ACC112 (cell line): Measurements from ENCODE around the gene GORAB.

Source experiments
- H2AFZ ChIP-seq: fragments of 200-600 bp; sonication (generic); one replicate; pipeline ENCODE4 v1.6.0; 2017; ENCODE audit warnings: antibody characterized with exemption, low read length; ENCODE audit not compliant: unreplicated experiment
- H3K27ac ChIP-seq: fragments of 200-600 bp; sonication (generic); 2 replicates; pipeline ENCODE4 v1.5.1; 2014; ENCODE audit warnings: low read depth, mild to moderate bottlenecking, antibody characterized with exemption, low read length, moderate library complexity
- H3K27me3 ChIP-seq: fragments of 200-600 bp; sonication (generic); 2 replicates; pipeline ENCODE4 v1.6.1; 2014; ENCODE audit warnings: mild to moderate bottlenecking, antibody characterized with exemption, low read length, moderate library complexity, mixed read lengths; ENCODE audit not compliant: insufficient read depth
- H3K36me3 ChIP-seq: fragments of 200-600 bp; sonication (generic); 2 replicates; pipeline ENCODE4 v1.6.1; 2016; ENCODE audit warnings: mild to moderate bottlenecking, antibody characterized with exemption, low read length, moderate library complexity, mixed read lengths; ENCODE audit not compliant: insufficient read depth
- H3K4me1 ChIP-seq: fragments of 200-600 bp; sonication (generic); one replicate; pipeline ENCODE4 v1.6.1; 2016; ENCODE audit warnings: low read length, mixed read lengths; ENCODE audit not compliant: insufficient read depth, unreplicated experiment, control insufficient read depth
- H3K4me3 ChIP-seq: fragments of 200-600 bp; sonication (generic); 2 replicates; pipeline ENCODE4 v1.5.1; 2014; ENCODE audit warnings: mild to moderate bottlenecking, low read depth, low read length
- H3K79me2 ChIP-seq: fragments of 200-600 bp; sonication (generic); one replicate; pipeline ENCODE4 v1.6.0; 2016; ENCODE audit warnings: low read length; ENCODE audit not compliant: control insufficient read depth, unreplicated experiment, insufficient read depth

The GORAB gene

GRCh38 chr1:170518185-170518834 lies 13.7 kb upstream of the GORAB start:
- Histone ChIP-seq H3K36me3 (no peaks in the 10 kb centered on the region), H3K27ac (no peak overlapping the region), H3K79me2 (no peaks in the 10 kb centered on the region), H3K27me3 (no peaks in the 10 kb centered on the region), H3K4me1 (peaks cover 10% of the 10 kb centered on the region), H3K4me3 (no peak overlapping the region), H2AFZ (no peak overlapping the region)

- no peak overlapping the region for H3K4me3 ChIP-seq
- no peaks in the 10 kb centered on the region for H3K27me3 ChIP-seq
- no peak overlapping the region for H2AFZ ChIP-seq
Measured at GRCh38 chr1:170518965-170519364, 13.0 kb upstream of the GORAB start.

GRCh38 chr1:170520601-170521000 lies 11.4 kb upstream of the GORAB start:
- H3K4me1 ChIP-seq = peaks cover 10% of the 10 kb centered on the region
- peak overlapping the region; percentile 27; the same call in 1 of the 2 replicates for H3K27ac ChIP-seq
- H3K79me2 ChIP-seq = no peaks in the 10 kb centered on the region

More at GRCh38 chr1:170518965-170519364, 13.0 kb upstream of the GORAB start:
- no peaks in the 10 kb centered on the region for H3K36me3 ChIP-seq
- no peaks in the 10 kb centered on the region for H3K79me2 ChIP-seq
- H3K27ac ChIP-seq = no peak overlapping the region
- peaks cover 10% of the 10 kb centered on the region for H3K4me1 ChIP-seq

GRCh38 chr1:170521818-170522217 lies 10.1 kb upstream of the GORAB start:
- Histone ChIP-seq H3K27me3 (no peaks in the 10 kb centered on the region), H3K36me3 (no peaks in the 10 kb centered on the region), H3K4me3 (no peak overlapping the region), H2AFZ (no peak overlapping the region), H3K79me2 (no peaks in the 10 kb centered on the region), H3K27ac (no peak overlapping the region), H3K4me1 (peaks cover 10% of the 10 kb centered on the region)

More at GRCh38 chr1:170520601-170521000, 11.4 kb upstream of the GORAB start:
- Histone ChIP-seq H3K36me3 (no peaks in the 10 kb centered on the region), H2AFZ (no peak overlapping the region), H3K4me3 (no peak overlapping the region), H3K27me3 (no peaks in the 10 kb centered on the region)

DNA sequence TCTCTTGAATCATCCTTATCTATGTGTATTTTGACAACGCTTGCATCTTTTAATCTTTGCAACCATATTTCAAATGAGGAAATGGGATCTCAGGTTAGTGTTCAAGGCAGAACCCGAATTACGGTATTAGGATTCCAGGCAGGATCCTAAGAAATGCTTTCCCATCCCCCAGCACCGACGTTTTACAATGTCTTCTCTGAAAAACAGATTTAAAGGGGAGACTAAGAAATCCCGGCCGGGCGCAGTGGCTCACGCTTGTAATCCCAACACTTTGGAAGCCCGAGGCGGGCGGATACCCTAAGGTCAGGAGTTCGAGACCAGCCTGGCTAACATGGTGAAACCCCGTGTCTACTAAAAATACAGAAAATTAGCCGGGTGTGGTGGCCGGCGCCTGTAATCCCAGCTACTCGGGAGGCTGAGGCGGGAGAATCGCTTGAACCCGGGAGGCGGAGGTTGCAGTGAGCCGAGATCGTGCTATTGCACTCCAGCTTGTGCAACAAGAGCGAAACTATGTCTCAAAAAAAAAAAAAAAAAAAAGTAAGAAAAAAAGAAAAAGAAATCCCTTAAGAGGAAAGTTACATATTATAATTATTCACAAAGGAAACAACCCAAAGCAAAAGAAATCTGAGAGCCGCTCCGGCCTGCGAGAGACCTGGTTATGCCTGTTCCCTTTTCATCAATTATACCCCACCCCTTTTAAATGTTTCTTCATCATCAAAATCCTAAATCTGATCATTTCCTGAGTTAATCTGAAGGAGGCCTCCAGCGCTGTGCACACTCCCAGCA lies 801 bp upstream of the GORAB start:
- H3K4me3 ChIP-seq = peak overlapping the region; percentile 84
- peaks cover 12% of the 10 kb centered on the region for H3K36me3 ChIP-seq
- H3K27me3 ChIP-seq = no peaks in the 10 kb centered on the region
- H2AFZ ChIP-seq = peak overlapping the region; percentile 75
- H3K4me1 ChIP-seq = peaks cover 15% of the 10 kb centered on the region
- peaks cover 40% of the 10 kb centered on the region for H3K79me2 ChIP-seq
- peak overlapping the region; percentile 95 for H3K27ac ChIP-seq

GRCh38 chr1:170533298-170533697 lies 1.3 kb downstream of the GORAB start:
- H3K79me2 ChIP-seq = peaks cover 59% of the 10 kb centered on the region
- H3K4me3 ChIP-seq = peak overlapping the region; percentile 84
- H3K4me1 ChIP-seq = peaks cover 35% of the 10 kb centered on the region
- H2AFZ ChIP-seq = no peak overlapping the region
- peaks cover 14% of the 10 kb centered on the region for H3K36me3 ChIP-seq
- no peaks in the 10 kb centered on the region for H3K27me3 ChIP-seq
- H3K27ac ChIP-seq = peak overlapping the region; percentile 95

GRCh38 chr1:170534626-170535147 lies 2.7 kb downstream of the GORAB start:
- no peak overlapping the region for H2AFZ ChIP-seq
- H3K4me3 ChIP-seq = no peak overlapping the region
- H3K27ac ChIP-seq = no peak overlapping the region
- H3K79me2 ChIP-seq = peaks cover 67% of the 10 kb centered on the region
- H3K36me3 ChIP-seq = peaks cover 21% of the 10 kb centered on the region
- H3K4me1 ChIP-seq = peaks cover 41% of the 10 kb centered on the region
- no peaks in the 10 kb centered on the region for H3K27me3 ChIP-seq

GRCh38 chr1:170535418-170535817 lies 3.5 kb downstream of the GORAB start:
- Histone ChIP-seq H3K27ac (no peak overlapping the region), H3K4me3 (no peak overlapping the region), H3K27me3 (no peaks in the 10 kb centered on the region), H3K79me2 (peaks cover 67% of the 10 kb centered on the region), H2AFZ (no peak overlapping the region), H3K4me1 (peaks cover 41% of the 10 kb centered on the region), H3K36me3 (peaks cover 26% of the 10 kb centered on the region)

DNA sequence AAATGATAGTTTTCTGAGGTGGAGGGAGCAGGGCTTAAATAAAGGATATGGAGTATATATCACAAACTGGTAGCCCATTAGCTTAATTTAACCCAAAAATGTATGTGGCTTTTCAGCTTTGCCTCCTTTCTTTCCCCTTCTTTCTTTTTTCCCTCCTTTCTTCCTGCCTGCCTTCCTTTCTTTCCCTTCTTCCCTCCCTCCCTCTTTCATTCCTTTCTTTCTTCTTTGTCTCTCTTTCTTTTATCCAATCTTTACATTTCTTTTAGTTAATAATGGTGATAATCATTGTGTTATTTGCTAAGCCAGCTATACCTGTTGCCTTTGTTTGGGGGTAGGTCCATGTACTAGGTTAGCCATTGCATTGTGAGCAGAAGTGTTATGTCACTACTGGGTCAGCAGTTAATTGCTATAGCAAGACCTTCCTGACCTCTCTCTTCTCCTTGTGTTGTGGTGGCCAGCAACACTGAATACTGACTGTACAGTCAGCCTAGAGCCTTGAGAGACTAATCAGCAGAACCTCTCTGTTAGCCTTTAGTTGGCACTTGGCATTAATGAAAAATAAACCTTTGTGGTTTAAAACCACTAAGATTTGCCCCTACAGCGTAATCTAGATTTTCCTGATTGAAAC lies 5.1 kb downstream of the GORAB start:
- peaks cover 37% of the 10 kb centered on the region for H3K4me1 ChIP-seq
- no peaks in the 10 kb centered on the region for H3K27me3 ChIP-seq
- H3K36me3 ChIP-seq = peaks cover 31% of the 10 kb centered on the region
- H3K27ac ChIP-seq = peak overlapping the region; percentile 80
- H2AFZ ChIP-seq = no peak overlapping the region
- peaks cover 63% of the 10 kb centered on the region for H3K79me2 ChIP-seq
- no peak overlapping the region for H3K4me3 ChIP-seq

GRCh38 chr1:170537798-170538503 lies 6.0 kb downstream of the GORAB start:
- no peaks in the 10 kb centered on the region for H3K27me3 ChIP-seq
- H3K4me3 ChIP-seq = peak overlapping the region; percentile 20; the same call in 1 of the 2 replicates
- no peak overlapping the region for H2AFZ ChIP-seq
- H3K79me2 ChIP-seq = peaks cover 56% of the 10 kb centered on the region
- peak overlapping the region; percentile 80 for H3K27ac ChIP-seq
- peaks cover 40% of the 10 kb centered on the region for H3K36me3 ChIP-seq
- H3K4me1 ChIP-seq = peaks cover 37% of the 10 kb centered on the region
